Measurements from ENCODE around the gene MATK. TPM values are rescaled to one million over a fixed set of nuclear protein-coding genes. Genes with fewer than 3 reads are reported as not detected.

Gene MATK
- total and polyA plus RNA-seq, 7 donors, result 0.16 to 0.68 (median 0.32) TPM

DNA sequence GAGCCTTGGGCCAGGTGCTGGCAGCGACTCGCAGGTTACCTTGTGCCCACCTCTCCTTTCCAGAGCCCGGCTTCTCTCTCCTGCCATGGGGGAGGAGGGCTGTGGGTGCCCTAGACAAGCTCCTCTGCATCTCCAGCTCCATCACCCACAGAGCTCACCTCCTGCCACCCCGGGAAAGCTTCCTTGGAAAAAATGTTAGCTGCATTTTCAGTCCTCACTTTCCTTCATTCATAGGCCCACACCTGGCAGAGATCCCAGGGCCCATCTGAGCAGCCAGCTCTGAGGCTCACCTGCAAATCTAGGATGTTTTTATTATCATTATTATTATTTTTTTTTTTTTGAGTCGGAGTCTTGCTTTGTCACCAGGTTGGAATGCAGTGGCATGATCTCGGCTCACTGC, 45.8 kb upstream of the MATK start:
- no peak for ATAC-seq
- TF ChIP-seq, protein P1, sequence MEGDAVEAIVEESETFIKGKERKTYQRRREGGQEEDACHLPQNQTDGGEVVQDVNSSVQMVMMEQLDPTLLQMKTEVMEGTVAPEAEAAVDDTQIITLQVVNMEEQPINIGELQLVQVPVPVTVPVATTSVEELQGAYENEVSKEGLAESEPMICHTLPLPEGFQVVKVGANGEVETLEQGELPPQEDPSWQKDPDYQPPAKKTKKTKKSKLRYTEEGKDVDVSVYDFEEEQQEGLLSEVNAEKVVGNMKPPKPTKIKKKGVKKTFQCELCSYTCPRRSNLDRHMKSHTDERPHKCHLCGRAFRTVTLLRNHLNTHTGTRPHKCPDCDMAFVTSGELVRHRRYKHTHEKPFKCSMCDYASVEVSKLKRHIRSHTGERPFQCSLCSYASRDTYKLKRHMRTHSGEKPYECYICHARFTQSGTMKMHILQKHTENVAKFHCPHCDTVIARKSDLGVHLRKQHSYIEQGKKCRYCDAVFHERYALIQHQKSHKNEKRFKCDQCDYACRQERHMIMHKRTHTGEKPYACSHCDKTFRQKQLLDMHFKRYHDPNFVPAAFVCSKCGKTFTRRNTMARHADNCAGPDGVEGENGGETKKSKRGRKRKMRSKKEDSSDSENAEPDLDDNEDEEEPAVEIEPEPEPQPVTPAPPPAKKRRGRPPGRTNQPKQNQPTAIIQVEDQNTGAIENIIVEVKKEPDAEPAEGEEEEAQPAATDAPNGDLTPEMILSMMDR (IDR thresholded peaks at IDR 0.05), result no peak
- peaks cover 0 to 29% (median 10%) of the 10 kb centered on the region in 3 donors for H3K27me3 ChIP-seq (ENCODE audit: insufficient read depth in 3 of 3, low read length in 2 of 3)
- no peak overlapping the region for H3K4me3 ChIP-seq
- H3K36me3 ChIP-seq (ENCODE audit: insufficient read depth in 1 of 2, low read depth in 1 of 2), result no peaks in the 10 kb centered on the region
- 83 to 91% (median 87%) methylated on average over 6 of the region's 6 CpGs for WGBS, 3 donors
- H3K9me3 ChIP-seq, result no peaks in the 10 kb centered on the region
- no peaks in the 10 kb centered on the region for H3K4me1 ChIP-seq
- no peak overlapping the region for H3K27ac ChIP-seq
- DNase-seq, result no peak
- intact Hi-C loops (cut with DNase I), result no loop called here

DNA sequence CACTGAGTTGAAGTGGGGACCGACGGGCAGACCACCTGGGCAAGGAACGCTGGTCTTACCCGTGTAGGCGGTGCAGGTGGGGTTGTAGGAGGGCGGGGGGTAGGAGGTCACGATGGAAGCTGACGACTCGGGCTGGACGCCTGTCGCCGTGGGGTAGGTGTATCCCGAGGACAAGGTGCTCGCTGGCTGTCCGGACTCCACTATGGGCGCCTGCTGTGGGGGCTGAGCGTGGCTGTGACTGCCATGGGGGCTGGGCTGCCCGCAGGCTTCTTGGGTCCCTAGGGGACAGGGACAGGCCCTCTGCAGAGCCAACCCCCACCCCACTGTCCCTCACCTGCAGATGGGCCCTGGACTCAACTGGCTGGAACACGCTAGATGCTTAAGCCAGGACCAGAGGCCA, 45.4 kb upstream of the MATK start:
- DNase-seq (no peak), ATAC-seq (no peak)
- no peaks in the 10 kb centered on the region for H3K4me1 ChIP-seq
- intact Hi-C loops (cut with DNase I), result no loop called here
- 54 to 60% (median 57%) methylated on average over 16 to 19 of the region's 19 CpGs for WGBS, 3 donors
- peaks cover 0 to 29% (median 10%) of the 10 kb centered on the region in 3 donors for H3K27me3 ChIP-seq (ENCODE audit: insufficient read depth in 3 of 3, low read length in 2 of 3)
- H3K36me3 ChIP-seq (ENCODE audit: insufficient read depth in 1 of 2, low read depth in 1 of 2), result no peaks in the 10 kb centered on the region
- H3K4me3 ChIP-seq, result no peak overlapping the region
- no peaks in the 10 kb centered on the region for H3K9me3 ChIP-seq
- TF ChIP-seq, protein P1 (IDR thresholded peaks at IDR 0.05), result no peak
- H3K27ac ChIP-seq, result no peak overlapping the region

DNA sequence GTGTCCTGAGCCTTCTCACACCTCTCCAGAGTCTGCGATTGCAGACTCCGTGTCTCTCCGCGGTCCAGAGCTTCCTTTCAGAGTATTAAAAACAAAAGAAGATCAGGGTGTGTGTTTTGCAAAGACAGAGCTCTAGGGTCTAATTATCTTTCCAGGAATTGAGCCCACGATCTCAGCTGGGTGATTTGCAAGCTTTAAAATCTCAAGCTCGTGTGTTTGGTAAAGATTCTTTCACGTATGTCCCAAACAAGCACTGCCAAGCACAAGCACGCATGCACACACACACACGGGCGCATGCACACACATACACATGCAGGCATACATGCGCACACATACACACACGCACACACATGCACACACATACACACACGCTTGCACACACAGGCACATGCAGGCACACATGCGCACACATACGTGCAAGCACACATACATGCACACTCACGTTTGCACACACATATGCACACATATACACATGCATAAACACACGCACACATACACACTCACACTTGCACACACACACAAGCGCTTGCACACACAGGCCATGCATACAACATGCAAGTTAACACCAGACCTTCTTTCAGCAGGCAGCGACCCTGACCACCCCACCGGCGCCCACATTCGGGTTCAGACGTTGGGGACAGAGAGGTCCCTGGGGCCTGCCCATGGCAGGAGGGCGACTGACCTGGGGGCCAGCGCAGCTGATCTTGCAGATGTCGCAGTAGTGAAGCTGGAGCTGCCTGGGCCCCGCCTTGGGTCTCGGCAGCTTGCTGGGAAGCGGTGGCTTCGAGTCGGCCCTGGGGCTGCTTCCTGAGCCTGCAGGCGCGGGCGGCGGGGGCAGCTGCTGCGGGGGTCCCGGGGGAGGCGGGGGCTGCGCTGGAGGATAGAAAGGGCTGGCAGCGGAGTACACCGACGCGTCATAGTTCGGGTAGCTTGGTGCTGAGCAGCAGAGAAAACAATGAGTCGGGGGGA, 44.7 kb upstream of the MATK start:
- WGBS, 3 donors, result 43 to 50% (median 45%) methylated on average over 45 of the region's 45 CpGs
- Histone ChIP-seq H3K27me3 (ENCODE audit: insufficient read depth in 3 of 3, low read length in 2 of 3) (peaks cover 0 to 25% (median 10%) of the 10 kb centered on the region in 3 donors), H3K4me1 (no peaks in the 10 kb centered on the region), H3K9me3 (no peaks in the 10 kb centered on the region), H3K36me3 (ENCODE audit: insufficient read depth in 1 of 2, low read depth in 1 of 2) (no peaks in the 10 kb centered on the region), H3K4me3 (no peak overlapping the region), H3K27ac (no peak overlapping the region)
- TF ChIP-seq, protein P1 (IDR thresholded peaks at IDR 0.05), result no peak
- intact Hi-C loops (cut with DNase I), result no loop called here
- DNase-seq, result no peak
- ATAC-seq, result no peak

DNA sequence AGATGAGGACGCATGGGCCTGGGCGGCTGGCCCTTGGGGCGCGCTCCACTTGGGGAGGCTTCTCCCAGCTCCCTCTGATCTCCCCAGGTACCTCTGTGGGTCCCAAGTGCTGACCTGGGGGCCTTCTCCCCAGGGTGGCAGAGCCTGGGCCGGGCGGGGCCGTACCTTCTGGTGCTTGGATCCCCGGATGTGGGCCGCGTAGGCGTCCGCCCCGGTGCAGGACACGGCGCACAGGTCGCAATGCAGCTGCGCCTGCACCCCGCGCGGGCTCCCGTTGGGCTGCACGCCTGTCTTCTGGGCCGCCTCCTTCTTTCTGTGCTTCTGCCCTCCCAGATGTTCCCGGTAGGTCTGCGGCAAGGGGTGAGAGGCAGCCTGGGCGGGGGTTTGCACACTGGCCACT, 41.1 kb upstream of the MATK start:
- no peak overlapping the region for H3K4me3 ChIP-seq
- no peak overlapping the region for H3K27ac ChIP-seq
- WGBS, 3 donors, result 94 to 95% (median 94%) methylated on average over 22 to 26 of the region's 26 CpGs
- DNase-seq (no peak), ATAC-seq (no peak)
- H3K4me1 ChIP-seq, result no peaks in the 10 kb centered on the region
- no peaks in the 10 kb centered on the region for H3K36me3 ChIP-seq (ENCODE audit: insufficient read depth in 1 of 2, low read depth in 1 of 2)
- no peaks in the 10 kb centered on the region for H3K9me3 ChIP-seq
- H3K27me3 ChIP-seq (ENCODE audit: insufficient read depth in 3 of 3, low read length in 2 of 3), result peaks cover 0 to 48% (median 15%) of the 10 kb centered on the region in 3 donors
- intact Hi-C loops (cut with DNase I), result no loop called here
- TF ChIP-seq, protein P1 (IDR thresholded peaks at IDR 0.05), result no peak
